Astrocyte of the spinal cord (primary cell): ENCODE results near the gene GSX2.
A peak's percentile ranks its signal among the peaks of the same experiment; 100 is the strongest.
"Not testable (repeated sequence)": the region's sequence is repeated elsewhere in the genome, so short reads cannot be mapped to it uniquely, and the experiment has no call there.

ENCODE experiments used
- DNase-seq: peaks from one replicate; pipeline ENCODE4 v3.0.0; 2011; ENCODE audit warnings: low read depth, low spot score
- H3K4me3 ChIP-seq: 2 replicates; pipeline ENCODE4 v1.5.1; 2011; ENCODE audit warnings: low read depth, mild to moderate bottlenecking, low read length, moderate library complexity
- in situ Hi-C: cut with HindIII; loops from 2 replicates; pipeline ENCODE4 v1.10.0; 2017; ENCODE audit warnings: low sequenced_read_pairs
- TF ChIP-seq, protein P1 (sequence below): IDR thresholded peaks from 2 replicates; pipeline ENCODE4 v1.5.1; 2012; ENCODE audit warnings: low read depth, mild to moderate bottlenecking, low read length, inconsistent platforms

GSX2 gene

GRCh38 chr4:54109241-54110018 is 9.5 kb downstream of the GSX2 start:
- H3K4me3 ChIP-seq = no peak overlapping the region
- in situ Hi-C loops = no loop called here
- DNase-seq = no peak
- TF ChIP-seq, protein P1, sequence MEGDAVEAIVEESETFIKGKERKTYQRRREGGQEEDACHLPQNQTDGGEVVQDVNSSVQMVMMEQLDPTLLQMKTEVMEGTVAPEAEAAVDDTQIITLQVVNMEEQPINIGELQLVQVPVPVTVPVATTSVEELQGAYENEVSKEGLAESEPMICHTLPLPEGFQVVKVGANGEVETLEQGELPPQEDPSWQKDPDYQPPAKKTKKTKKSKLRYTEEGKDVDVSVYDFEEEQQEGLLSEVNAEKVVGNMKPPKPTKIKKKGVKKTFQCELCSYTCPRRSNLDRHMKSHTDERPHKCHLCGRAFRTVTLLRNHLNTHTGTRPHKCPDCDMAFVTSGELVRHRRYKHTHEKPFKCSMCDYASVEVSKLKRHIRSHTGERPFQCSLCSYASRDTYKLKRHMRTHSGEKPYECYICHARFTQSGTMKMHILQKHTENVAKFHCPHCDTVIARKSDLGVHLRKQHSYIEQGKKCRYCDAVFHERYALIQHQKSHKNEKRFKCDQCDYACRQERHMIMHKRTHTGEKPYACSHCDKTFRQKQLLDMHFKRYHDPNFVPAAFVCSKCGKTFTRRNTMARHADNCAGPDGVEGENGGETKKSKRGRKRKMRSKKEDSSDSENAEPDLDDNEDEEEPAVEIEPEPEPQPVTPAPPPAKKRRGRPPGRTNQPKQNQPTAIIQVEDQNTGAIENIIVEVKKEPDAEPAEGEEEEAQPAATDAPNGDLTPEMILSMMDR = no peak

DNA sequence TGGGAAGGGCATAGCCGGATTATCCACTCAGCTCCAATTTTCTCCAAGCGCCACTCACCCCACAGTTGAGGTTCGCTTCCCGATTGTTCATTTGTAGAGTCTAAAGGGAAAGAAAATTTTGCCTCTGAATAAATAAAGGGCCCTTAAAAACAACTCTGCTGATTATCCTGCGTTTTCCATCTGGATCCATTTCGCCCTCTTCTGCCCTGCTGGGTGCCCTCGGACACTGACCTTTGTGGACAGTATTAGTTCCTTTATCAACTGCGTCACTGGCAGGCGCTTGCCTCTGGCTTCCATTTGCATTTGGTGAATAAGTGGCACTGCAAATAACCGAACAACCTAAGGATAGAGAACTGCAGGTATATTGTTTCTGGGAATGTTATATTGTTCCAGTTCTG is 10.1 kb downstream of the GSX2 start:
- DNase-seq = no peak
- in situ Hi-C loops = no loop called here
- TF ChIP-seq, protein P1 = no peak
- H3K4me3 ChIP-seq = no peak overlapping the region

GRCh38 chr4:54113206-54113605 is 13.2 kb downstream of the GSX2 start:
- H3K4me3 ChIP-seq, DNase-seq, in situ Hi-C loops: not testable (repeated sequence)

DNA sequence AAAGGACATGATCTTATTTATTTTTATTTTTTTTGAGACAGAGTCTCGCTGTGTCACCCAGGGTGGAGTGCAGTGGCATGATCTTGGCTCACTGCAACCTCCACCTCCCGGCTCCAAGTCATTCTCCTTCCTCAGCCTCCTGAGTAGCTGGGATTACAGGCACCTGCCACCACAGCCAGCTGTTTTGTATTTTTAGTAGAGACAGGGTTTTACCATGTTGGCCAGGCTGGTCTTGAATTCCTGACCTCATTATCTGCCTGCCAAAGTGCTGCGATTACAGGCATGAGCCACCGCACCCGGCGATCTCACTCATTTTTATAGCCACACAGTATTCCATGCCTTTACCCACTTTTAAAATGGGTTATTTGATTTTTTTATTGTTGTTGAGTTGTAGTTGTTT is 16.3 kb downstream of the GSX2 start:
- DNase-seq, H3K4me3 ChIP-seq, in situ Hi-C loops: not testable (repeated sequence)

DNA sequence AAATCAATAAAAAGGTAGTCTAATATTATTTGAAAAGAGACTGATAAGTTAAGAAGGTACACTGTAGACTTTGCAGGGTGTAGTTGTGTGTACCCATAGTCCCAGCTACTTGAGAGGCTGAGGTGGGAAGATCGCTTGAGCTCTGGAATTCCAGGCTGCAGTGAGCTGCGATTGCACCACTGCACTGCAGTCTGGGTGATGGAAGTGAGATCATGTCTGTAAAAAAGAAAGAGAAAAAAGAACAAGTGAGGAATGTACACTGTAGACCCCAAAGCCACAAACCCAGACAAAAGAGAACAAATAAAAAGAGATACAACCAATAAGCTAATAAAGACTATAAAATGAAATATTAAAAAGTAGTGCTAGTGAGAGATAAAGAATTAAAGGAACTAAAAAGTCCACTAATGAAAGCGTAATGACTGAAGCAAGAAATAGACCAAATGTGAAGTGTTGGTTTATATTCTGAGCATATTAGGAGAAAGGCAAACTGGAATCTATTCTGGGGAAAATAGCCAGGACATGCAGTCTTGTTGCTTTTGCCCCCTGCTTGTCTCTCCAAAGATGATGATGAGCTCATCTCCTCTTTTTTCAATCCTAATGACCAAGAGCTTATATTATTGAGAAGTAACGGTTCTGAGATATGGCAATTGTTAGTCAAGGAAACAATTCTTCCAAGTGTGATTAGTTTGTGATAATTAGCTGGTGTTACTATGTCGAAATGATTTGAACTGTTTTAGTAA is 19.1 kb downstream of the GSX2 start:
- TF ChIP-seq, protein P1 = no peak
- H3K4me3 ChIP-seq = no peak overlapping the region
- in situ Hi-C loops = no loop called here
- DNase-seq = peak; percentile 78

DNA sequence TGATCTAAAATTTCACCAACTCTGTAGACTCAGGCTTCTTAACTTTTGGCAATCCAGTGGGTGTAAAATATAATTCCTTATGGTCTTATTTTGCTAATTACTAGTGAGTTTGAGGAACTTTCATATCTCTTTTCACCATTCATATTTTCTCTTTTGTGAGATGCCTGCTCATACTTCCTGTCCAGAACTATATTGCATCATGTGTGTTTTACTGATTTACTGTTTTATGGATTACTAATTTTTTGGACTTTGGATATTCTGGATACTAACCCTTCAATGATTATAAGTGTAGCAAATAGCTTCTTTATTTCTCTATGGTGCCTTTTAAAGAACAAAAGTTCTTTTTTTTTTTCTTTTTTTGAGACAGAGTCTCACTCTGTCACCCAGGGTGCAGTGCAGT is 20.6 kb downstream of the GSX2 start:
- TF ChIP-seq, protein P1 = no peak
- in situ Hi-C loops = no loop called here
- DNase-seq = no peak
- H3K4me3 ChIP-seq = no peak overlapping the region

- no peak overlapping the region for H3K4me3 ChIP-seq
- TF ChIP-seq, protein P1 = no peak
- in situ Hi-C loops = no loop called here
- no peak for DNase-seq
These were observed 27.7 kb downstream of the GSX2 start for GRCh38 chr4:54127660-54128059.

- DNase-seq, H3K4me3 ChIP-seq, in situ Hi-C loops: not testable (repeated sequence)
These were observed 28.7 kb downstream of the GSX2 start for GRCh38 chr4:54128694-54129093.
